ENCODE data around the gene ASXL2. TPM values are rescaled to one million over a fixed set of nuclear protein-coding genes. Genes with fewer than 3 reads are reported as not detected.

ASXL2 gene
- polyA plus RNA-seq, 1 donor from 2014 or later, result 2.9 TPM

GRCh38 chr2:25698752-25699151 is 179.5 kb downstream of the ASXL2 start:
- H3K36me3 ChIP-seq (ENCODE audit: insufficient read depth, low read length), result no peaks in the 10 kb centered on the region
- no peaks in the 10 kb centered on the region for H3K27me3 ChIP-seq (ENCODE audit: insufficient read depth, low read depth, low read length)
- H3K9ac ChIP-seq (ENCODE audit: low read length), result no peak overlapping the region
- no peak overlapping the region for H3K4me2 ChIP-seq (ENCODE audit: low read length)
- no peak for TF ChIP-seq RAD21 (conservative IDR thresholded peaks at IDR 0.05)
- no peak for TF ChIP-seq EZH2 (IDR thresholded peaks at IDR 0.05; ENCODE audit: borderline replicate concordance, insufficient read depth, low read length, poor library complexity, severe bottlenecking)
- TF ChIP-seq MXI1 (conservative IDR thresholded peaks at IDR 0.05; ENCODE audit: poor library complexity, severe bottlenecking), result no peak
- no peak for TF ChIP-seq POLR2AphosphoS5 (IDR thresholded peaks at IDR 0.05)
- TF ChIP-seq CTCF (IDR thresholded peaks at IDR 0.05; ENCODE audit: poor library complexity, severe bottlenecking), result no peak
- TF ChIP-seq EP300 (conservative IDR thresholded peaks at IDR 0.05; ENCODE audit: poor library complexity, severe bottlenecking), result no peak
- TF ChIP-seq REST (IDR thresholded peaks at IDR 0.05; ENCODE audit: borderline replicate concordance), result no peak
- TF ChIP-seq TAF1 (IDR thresholded peaks at IDR 0.05; ENCODE audit: low read depth), result no peak
- no peak for TF ChIP-seq SMC3 (conservative IDR thresholded peaks at IDR 0.05; ENCODE audit: poor library complexity)
- no peaks in the 10 kb centered on the region for H3K79me2 ChIP-seq (replicated peaks; ENCODE audit: insufficient read depth, low read length)
- H3K27ac ChIP-seq (ENCODE audit: low read length), result no peak overlapping the region
- H3F3A ChIP-seq (ENCODE audit: insufficient read depth, low read length, poor library complexity, severe bottlenecking), result no peaks in the 10 kb centered on the region
- no peaks in the 10 kb centered on the region for H3K9me3 ChIP-seq (ENCODE audit: low read length)
- H2AFZ ChIP-seq (ENCODE audit: low read depth, low read length), result no peak overlapping the region
- no peaks in the 10 kb centered on the region for H4K20me1 ChIP-seq (ENCODE audit: insufficient read depth)
- no peaks in the 10 kb centered on the region for H3K9me2 ChIP-seq (ENCODE audit: insufficient read depth, low read length)
- H3K4me3 ChIP-seq (ENCODE audit: low read length), result no peak overlapping the region

GRCh38 chr2:25697559-25698341 is 180.5 kb downstream of the ASXL2 start:
- Histone ChIP-seq H3K36me3 (ENCODE audit: insufficient read depth, low read length) (no peaks in the 10 kb centered on the region), H3K4me3 (ENCODE audit: low read length) (peak overlapping the region; percentile 4), H3K9me3 (ENCODE audit: low read length) (no peaks in the 10 kb centered on the region), H3K27me3 (ENCODE audit: insufficient read depth, low read depth, low read length) (no peaks in the 10 kb centered on the region), H3K4me2 (ENCODE audit: low read length) (no peak overlapping the region), H3K9ac (ENCODE audit: low read length) (no peak overlapping the region), H2AFZ (ENCODE audit: low read depth, low read length) (no peak overlapping the region), H3F3A (ENCODE audit: insufficient read depth, low read length, poor library complexity, severe bottlenecking) (no peaks in the 10 kb centered on the region), H3K27ac (ENCODE audit: low read length) (no peak overlapping the region), H4K20me1 (ENCODE audit: insufficient read depth) (no peaks in the 10 kb centered on the region), H3K79me2 (replicated peaks; ENCODE audit: insufficient read depth, low read length) (no peaks in the 10 kb centered on the region), H3K9me2 (ENCODE audit: insufficient read depth, low read length) (no peaks in the 10 kb centered on the region)
- no peak for TF ChIP-seq RAD21 (conservative IDR thresholded peaks at IDR 0.05)
- no peak for TF ChIP-seq MXI1 (conservative IDR thresholded peaks at IDR 0.05; ENCODE audit: poor library complexity, severe bottlenecking)
- TF ChIP-seq EZH2 (IDR thresholded peaks at IDR 0.05; ENCODE audit: borderline replicate concordance, insufficient read depth, low read length, poor library complexity, severe bottlenecking), result no peak
- no peak for TF ChIP-seq REST (IDR thresholded peaks at IDR 0.05; ENCODE audit: borderline replicate concordance)
- TF ChIP-seq CTCF (IDR thresholded peaks at IDR 0.05; ENCODE audit: poor library complexity, severe bottlenecking), result no peak

Data from neural cell (in vitro differentiated cells).